ENCODE data around the gene PGAP1. TPM values are rescaled to one million over a fixed set of nuclear protein-coding genes. Genes with fewer than 3 reads are reported as not detected.

PGAP1 gene
- 11.2 and 12.9 TPM in 2 replicates for total RNA-seq

GRCh38 chr2:196926562-196927375 lies at the start of gene PGAP1:
TSS of gene PGAP1 (minus strand) at chr2:196926707. CDS start at chr2:196926616, 91 bp downstream.

GRCh38 chr2:196809260-196809659 lies 117.2 kb downstream of the PGAP1 start, which contains the start of gene C2orf66:
TSS of gene C2orf66 (minus strand) at chr2:196809355. CDS start at chr2:196809336, 19 bp downstream.

Small RNAs within 50 kb of the gene (small RNA-seq; reads per million reads assigned to genes)
- gene AC012486.1, result not detected

Other genes with a start within 250 kb of the PGAP1 start
- gene GTF3C3, start 127.0 kb downstream of the PGAP1 start, total RNA-seq, result 47.0 and 58.7 TPM in 2 replicates
- 0.13 and 0.32 TPM in 2 replicates for gene C2orf66, start 117.4 kb downstream of the PGAP1 start, total RNA-seq

All from articular chondrocyte of knee joint (primary cell).